ENCODE data around the gene TRPM2. TPM values are rescaled to one million over a fixed set of nuclear protein-coding genes. Genes with fewer than 3 reads are reported as not detected.

Gene TRPM2
- total RNA-seq, 1 experiment from 2014 or later: not detected

GRCh38 chr21:44352253-44352860 lies 1.1 kb upstream of the TRPM2 start:
- Histone ChIP-seq H3K9me3 (ENCODE audit: insufficient read depth, low read depth) (no peaks in the 10 kb centered on the region), H3K9me2 (ENCODE audit: insufficient read depth) (no peaks in the 10 kb centered on the region), H3K27ac (no peak overlapping the region), H4K20me1 (ENCODE audit: insufficient read depth) (no peaks in the 10 kb centered on the region), H3K4me2 (no peak overlapping the region), H3K4me1 (replicated peaks; ENCODE audit: insufficient read depth) (no peaks in the 10 kb centered on the region), H3K36me3 (ENCODE audit: low read depth) (no peaks in the 10 kb centered on the region), H2AFZ (no peak overlapping the region), H3K4me3 (no peak overlapping the region), H3K27me3 (ENCODE audit: insufficient read depth, low read depth) (peaks cover 27% of the 10 kb centered on the region), H3K79me2 (ENCODE audit: low read depth) (no peaks in the 10 kb centered on the region), H3F3A (ENCODE audit: insufficient read depth, low read depth) (no peaks in the 10 kb centered on the region)
- ChIA-PET POLR2A (ENCODE audit: unreplicated experiment) (no interaction called here), CTCF (no interaction called here)
- no peak for DNase-seq
- BruUV-seq (replicated peaks): no TSS peak
- TF ChIP-seq CTCF (conservative IDR thresholded peaks at IDR 0.05) (no peak), EZH2 (IDR thresholded peaks at IDR 0.05; ENCODE audit: low read depth) (no peak)
- intact Hi-C loops (cut with micrococcal nuclease; ENCODE audit: unreplicated experiment): no loop called here

GRCh38 chr21:44354001-44354405 lies 582 bp downstream of the TRPM2 start:
- Histone ChIP-seq H3F3A (ENCODE audit: insufficient read depth, low read depth) (no peaks in the 10 kb centered on the region), H3K4me2 (no peak overlapping the region), H3K27me3 (ENCODE audit: insufficient read depth, low read depth) (peaks cover 35% of the 10 kb centered on the region), H3K36me3 (ENCODE audit: low read depth) (no peaks in the 10 kb centered on the region), H2AFZ (no peak overlapping the region), H3K4me3 (no peak overlapping the region), H3K4me1 (replicated peaks; ENCODE audit: insufficient read depth) (no peaks in the 10 kb centered on the region), H3K27ac (no peak overlapping the region), H3K79me2 (ENCODE audit: low read depth) (no peaks in the 10 kb centered on the region), H3K9me2 (ENCODE audit: insufficient read depth) (no peaks in the 10 kb centered on the region), H4K20me1 (ENCODE audit: insufficient read depth) (no peaks in the 10 kb centered on the region), H3K9me3 (ENCODE audit: insufficient read depth, low read depth) (no peaks in the 10 kb centered on the region)
- TF ChIP-seq EZH2 (IDR thresholded peaks at IDR 0.05; ENCODE audit: low read depth) (no peak), CTCF (conservative IDR thresholded peaks at IDR 0.05) (no peak)
- ChIA-PET CTCF (no interaction called here), POLR2A (ENCODE audit: unreplicated experiment) (no interaction called here)
- no peak for DNase-seq
- BruUV-seq (replicated peaks): no TSS peak
- intact Hi-C loops (cut with micrococcal nuclease; ENCODE audit: unreplicated experiment): no loop called here

GRCh38 chr21:44354775-44355771 lies 1.7 kb downstream of the TRPM2 start:
- intact Hi-C loops (cut with micrococcal nuclease; ENCODE audit: unreplicated experiment): no loop called here
- H3K27ac ChIP-seq: no peak overlapping the region
- H3F3A ChIP-seq (ENCODE audit: insufficient read depth, low read depth): no peaks in the 10 kb centered on the region
- no peaks in the 10 kb centered on the region for H3K79me2 ChIP-seq (ENCODE audit: low read depth)
- no peaks in the 10 kb centered on the region for H3K36me3 ChIP-seq (ENCODE audit: low read depth)
- CTCF ChIA-PET: interaction anchor here (0.6 kb wide), 1 partner anchor 23 kb away, joined by 4 read pairs; no protein-coding TSS in a partner anchor
- no peak overlapping the region for H2AFZ ChIP-seq
- peaks cover 37% of the 10 kb centered on the region for H3K27me3 ChIP-seq (ENCODE audit: insufficient read depth, low read depth)
- no peaks in the 10 kb centered on the region for H3K9me3 ChIP-seq (ENCODE audit: insufficient read depth, low read depth)
- H3K4me1 ChIP-seq (replicated peaks; ENCODE audit: insufficient read depth): no peaks in the 10 kb centered on the region
- no TSS peak for BruUV-seq (replicated peaks)
- no peak overlapping the region for H3K4me2 ChIP-seq
- TF ChIP-seq CTCF (conservative IDR thresholded peaks at IDR 0.05): no peak
- no peak for TF ChIP-seq EZH2 (IDR thresholded peaks at IDR 0.05; ENCODE audit: low read depth)
- no peak for DNase-seq
- POLR2A ChIA-PET (ENCODE audit: unreplicated experiment): no interaction called here
- no peak overlapping the region for H3K4me3 ChIP-seq
- no peaks in the 10 kb centered on the region for H4K20me1 ChIP-seq (ENCODE audit: insufficient read depth)
- H3K9me2 ChIP-seq (ENCODE audit: insufficient read depth): no peaks in the 10 kb centered on the region
